IPS-18c (cell line): ENCODE results near the gene KCNS1.
"Not testable (repeated sequence)": the region's sequence is repeated elsewhere in the genome, so short reads cannot be mapped to it uniquely, and the experiment has no call there.

Source experiments
- H3K4me3 ChIP-seq: 2 replicates; pipeline ENCODE4 v1.7.0; 2013; ENCODE audit warnings: low read depth, mild to moderate bottlenecking, low read length, moderate library complexity; ENCODE audit not compliant: insufficient read depth
- H3K9me3 ChIP-seq: one replicate; pipeline ENCODE4 v1.6.1; 2013; ENCODE audit warnings: mild to moderate bottlenecking, low read length, moderate library complexity; ENCODE audit not compliant: control insufficient read depth, insufficient read depth

The KCNS1 gene

GRCh38 chr20:45100563-45101245 is at the start of gene KCNS1:
Gene KCNS1, minus strand, starts transcription at chr20:45101127. Its CDS starts 1,891 bp downstream, at chr20:45099236.
- peak within 1 kb of the TSS; percentile 49 for H3K4me3 ChIP-seq

GRCh38 chr20:45149062-45149461 is 48.1 kb upstream of the KCNS1 start:
- H3K9me3 ChIP-seq: no peaks in the 10 kb centered on the region
- H3K4me3 ChIP-seq: no peak overlapping the region

More at GRCh38 chr20:45100563-45101245, at the start of gene KCNS1:
- peaks cover 4% of the 10 kb centered on the region for H3K9me3 ChIP-seq

DNA sequence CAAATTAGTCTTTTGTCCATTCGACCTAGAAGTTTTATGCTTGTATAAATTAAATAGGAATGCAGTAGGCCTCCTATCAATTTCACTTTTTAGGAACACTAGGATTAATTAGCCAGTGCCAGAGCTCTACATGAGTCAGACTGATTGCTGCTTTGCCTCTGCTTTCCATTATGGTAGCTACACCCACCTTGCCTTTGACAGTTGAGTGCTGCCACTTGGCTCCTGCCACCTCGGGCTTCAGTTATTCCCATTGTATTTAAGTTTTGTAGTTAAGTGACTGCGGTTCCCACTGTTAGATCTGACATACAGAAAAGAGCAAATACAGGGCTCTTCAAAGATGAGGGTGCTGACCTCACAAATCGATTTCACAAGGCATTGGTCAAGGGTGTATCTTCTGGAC is 39.9 kb upstream of the KCNS1 start:
- H3K4me3 ChIP-seq: no peak overlapping the region
- H3K9me3 ChIP-seq: no peaks in the 10 kb centered on the region

GRCh38 chr20:45139733-45140375 is 38.9 kb upstream of the KCNS1 start:
- H3K9me3 ChIP-seq, H3K4me3 ChIP-seq: not testable (repeated sequence)

DNA sequence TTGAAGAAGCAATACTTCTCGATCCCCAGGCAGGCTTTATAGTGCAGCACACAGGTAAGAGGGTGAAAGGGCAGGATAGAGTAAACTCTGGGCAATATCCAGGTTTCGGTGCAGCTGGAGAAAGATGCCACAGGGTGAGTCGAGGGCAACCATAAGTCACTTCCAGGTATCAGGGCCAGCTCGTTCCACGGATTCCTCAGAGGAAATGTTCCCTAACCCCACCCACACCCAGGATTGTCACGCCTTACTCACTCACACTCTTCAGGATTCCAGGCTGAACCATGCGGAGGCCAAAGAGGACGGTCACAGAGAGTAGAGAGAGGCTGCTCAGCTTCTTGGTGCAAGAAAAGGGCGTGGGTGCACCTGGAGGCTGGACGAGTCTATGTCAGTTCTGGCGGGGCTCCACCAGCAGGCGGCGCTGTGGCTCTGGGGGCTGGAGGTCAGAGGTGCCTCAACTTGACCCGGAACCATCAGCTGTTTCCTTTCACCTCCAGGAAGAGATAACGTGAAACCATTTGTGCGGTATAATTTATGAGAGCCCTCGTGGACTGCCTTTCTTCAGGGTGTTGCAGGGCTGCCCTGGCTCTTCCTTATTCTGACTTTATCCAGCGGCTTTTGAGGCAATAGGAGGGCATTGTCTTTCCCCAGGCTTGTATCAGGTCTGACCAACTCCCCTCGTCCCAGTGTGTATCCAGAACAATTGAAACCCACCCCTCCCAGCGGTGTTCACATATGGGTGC is 37.8 kb upstream of the KCNS1 start:
- H3K9me3 ChIP-seq: no peaks in the 10 kb centered on the region
- peak overlapping the region; percentile 5; the same call in 1 of the 2 replicates for H3K4me3 ChIP-seq

- no peak overlapping the region for H3K4me3 ChIP-seq
- no peaks in the 10 kb centered on the region for H3K9me3 ChIP-seq
Observed at GRCh38 chr20:45136911-45137310, 36.0 kb upstream of the KCNS1 start.

DNA sequence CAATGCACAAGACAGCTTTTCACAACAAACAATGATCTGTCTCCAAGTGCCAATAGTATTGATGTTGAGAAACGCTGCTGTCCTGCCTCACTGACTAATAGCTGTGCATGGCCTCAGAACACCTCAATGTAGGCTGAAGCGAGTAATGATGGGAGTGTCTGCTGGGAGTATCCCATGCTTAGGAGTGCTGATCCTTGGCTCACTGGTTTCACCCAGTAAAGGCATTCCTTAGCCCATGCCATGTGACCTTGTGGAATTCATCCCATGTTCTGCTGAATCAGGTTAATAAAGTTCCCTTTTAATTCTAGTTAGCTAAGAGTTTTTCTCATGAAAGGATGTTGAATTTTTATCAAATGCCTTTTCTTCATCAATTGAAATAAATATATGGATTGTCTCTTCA is 27.2 kb upstream of the KCNS1 start:
- Histone ChIP-seq H3K4me3 (no peak overlapping the region), H3K9me3 (no peaks in the 10 kb centered on the region)

DNA sequence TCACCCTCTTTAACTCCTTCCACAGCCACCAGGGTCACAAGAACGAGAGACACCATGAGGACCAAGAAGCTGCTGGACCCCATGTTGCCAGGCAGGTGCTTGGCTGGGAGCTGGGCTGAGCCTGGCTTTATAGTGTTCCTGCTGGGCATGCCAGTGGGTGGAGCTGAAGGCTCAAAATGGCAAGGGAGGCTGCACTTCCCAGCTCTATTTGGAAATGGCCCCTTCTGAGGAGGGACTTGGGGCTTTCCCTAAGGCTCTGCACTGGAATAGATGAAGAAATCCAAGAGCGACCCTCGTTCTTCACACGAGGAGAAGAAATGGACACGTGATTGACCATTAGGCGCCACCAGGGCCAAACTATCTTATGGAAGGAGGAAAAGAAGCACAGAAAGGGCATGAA is 23.4 kb upstream of the KCNS1 start, which contains the start of gene WFDC12:
Gene WFDC12, minus strand, starts transcription at position 101 of the 400 bp plus-strand sequence. Its CDS starts 18 bp downstream, at position 83.
- no peaks in the 10 kb centered on the region for H3K9me3 ChIP-seq
- H3K4me3 ChIP-seq: no peak within 1 kb of the TSS

- Histone ChIP-seq H3K4me3 (no peak overlapping the region), H3K9me3 (no peaks in the 10 kb centered on the region)
Observed at GRCh38 chr20:45121388-45121787, 20.5 kb upstream of the KCNS1 start.

- no peaks in the 10 kb centered on the region for H3K9me3 ChIP-seq
- no peak overlapping the region for H3K4me3 ChIP-seq
Observed at GRCh38 chr20:45119556-45120266, 18.8 kb upstream of the KCNS1 start.

- no peak overlapping the region for H3K4me3 ChIP-seq
- no peaks in the 10 kb centered on the region for H3K9me3 ChIP-seq
Observed at GRCh38 chr20:45118028-45118427, 17.1 kb upstream of the KCNS1 start.

GRCh38 chr20:45117581-45117980 is 16.7 kb upstream of the KCNS1 start:
- H3K9me3 ChIP-seq: no peaks in the 10 kb centered on the region
- no peak overlapping the region for H3K4me3 ChIP-seq

- no peak overlapping the region for H3K4me3 ChIP-seq
- H3K9me3 ChIP-seq: no peaks in the 10 kb centered on the region
Observed at GRCh38 chr20:45115829-45116228, 14.9 kb upstream of the KCNS1 start.

DNA sequence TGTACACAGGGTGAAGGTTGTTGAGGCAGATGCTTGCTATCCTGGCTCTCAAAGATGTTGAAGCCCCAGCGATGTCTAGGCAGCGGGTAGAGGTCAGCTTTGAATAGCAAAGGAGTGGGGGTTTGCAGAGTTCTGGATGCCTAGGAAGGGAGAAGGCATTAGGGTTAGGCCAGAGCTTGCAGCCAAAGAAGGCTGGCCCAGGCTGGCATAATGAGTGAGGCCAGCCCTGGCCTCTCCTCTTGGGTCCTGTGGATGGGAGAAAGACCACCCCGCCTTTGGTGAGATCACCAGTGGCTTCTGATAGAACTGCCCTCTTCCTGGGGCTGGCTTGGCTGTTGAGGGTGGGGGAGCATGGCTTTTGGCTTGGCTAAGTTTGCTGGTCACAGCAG is 14.5 kb upstream of the KCNS1 start:
- no peak overlapping the region; the same call in 1 of the 2 replicates for H3K4me3 ChIP-seq

DNA sequence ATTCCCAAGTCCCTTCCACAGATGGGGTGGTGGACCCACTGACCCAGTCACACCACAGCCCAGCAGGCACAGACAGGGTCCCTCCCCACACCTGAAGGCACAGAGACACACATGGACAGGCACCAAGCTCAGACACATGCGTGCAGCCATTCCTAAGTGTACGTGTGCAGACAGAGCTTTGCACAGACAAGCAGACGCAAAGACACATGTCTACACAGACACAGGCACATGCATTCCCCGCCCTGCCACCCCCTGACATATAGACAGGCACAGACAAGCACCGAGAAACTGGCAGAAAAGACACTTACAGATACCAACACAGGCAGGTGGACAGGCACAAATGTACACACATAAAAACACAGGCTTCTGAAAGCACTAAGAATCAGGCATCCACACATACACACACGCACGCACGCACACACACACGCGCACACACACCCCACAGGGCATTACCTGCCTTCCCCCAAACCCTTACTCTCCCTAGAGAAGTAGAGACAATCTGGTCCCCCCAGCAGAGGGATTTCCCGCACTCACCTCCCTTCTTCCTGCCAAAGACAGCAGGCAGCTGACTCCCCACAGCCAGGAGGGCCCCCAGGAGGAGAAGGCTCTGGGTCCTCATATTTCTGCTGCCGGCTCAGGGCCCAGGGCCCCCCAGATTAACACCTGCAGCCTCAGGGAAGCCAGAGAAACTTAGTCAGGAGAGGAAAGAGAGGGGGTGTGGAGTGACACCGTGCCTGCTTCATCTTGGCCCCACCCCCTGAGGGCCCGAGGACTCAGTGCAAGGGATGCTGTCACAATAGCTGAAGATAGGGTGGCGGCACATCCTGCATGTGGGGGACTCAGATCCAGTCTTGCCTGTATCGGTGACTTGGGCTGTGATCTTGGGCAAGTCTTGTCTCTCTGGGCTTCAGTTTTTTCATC is 13.8 kb upstream of the KCNS1 start, which contains the start of gene WFDC5:
Gene WFDC5, minus strand, starts transcription at position 710 of the 921 bp plus-strand sequence. Its CDS starts 91 bp downstream, at position 619.
- Histone ChIP-seq H3K4me3 (no peak within 1 kb of the TSS; the same call in 1 of the 2 replicates), H3K9me3 (no peaks in the 10 kb centered on the region)

More for the DNA sequence above, 14.5 kb upstream of the KCNS1 start:
- no peaks in the 10 kb centered on the region for H3K9me3 ChIP-seq

DNA sequence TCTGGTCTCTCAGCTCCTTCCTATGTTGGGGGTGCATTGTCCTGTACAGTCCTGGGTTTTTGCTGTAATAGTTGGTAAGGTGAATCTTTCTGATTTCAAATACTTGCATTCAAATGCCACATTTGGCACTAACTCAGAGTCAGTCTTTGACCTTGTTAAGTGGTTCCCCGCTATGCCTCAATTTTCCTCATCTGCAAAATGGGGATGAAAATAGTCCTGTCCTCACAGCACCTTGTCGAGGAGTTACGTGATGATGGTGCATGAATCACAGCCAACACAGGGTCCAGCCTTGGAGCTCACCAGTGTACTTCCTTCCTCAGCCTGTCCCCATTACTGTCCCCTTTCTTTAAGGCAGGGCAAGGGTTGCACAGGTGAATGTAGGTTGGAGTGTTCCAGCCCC is 12.9 kb upstream of the KCNS1 start:
- Histone ChIP-seq H3K4me3 (no peak overlapping the region), H3K9me3 (no peaks in the 10 kb centered on the region)
